ENCODE results near the gene AIP. TPM values are rescaled to one million over a fixed set of nuclear protein-coding genes. Genes with fewer than 3 reads are reported as not detected.

Gene AIP
- total RNA-seq, 1 experiment from 2014 or later = 35.6 TPM

DNA sequence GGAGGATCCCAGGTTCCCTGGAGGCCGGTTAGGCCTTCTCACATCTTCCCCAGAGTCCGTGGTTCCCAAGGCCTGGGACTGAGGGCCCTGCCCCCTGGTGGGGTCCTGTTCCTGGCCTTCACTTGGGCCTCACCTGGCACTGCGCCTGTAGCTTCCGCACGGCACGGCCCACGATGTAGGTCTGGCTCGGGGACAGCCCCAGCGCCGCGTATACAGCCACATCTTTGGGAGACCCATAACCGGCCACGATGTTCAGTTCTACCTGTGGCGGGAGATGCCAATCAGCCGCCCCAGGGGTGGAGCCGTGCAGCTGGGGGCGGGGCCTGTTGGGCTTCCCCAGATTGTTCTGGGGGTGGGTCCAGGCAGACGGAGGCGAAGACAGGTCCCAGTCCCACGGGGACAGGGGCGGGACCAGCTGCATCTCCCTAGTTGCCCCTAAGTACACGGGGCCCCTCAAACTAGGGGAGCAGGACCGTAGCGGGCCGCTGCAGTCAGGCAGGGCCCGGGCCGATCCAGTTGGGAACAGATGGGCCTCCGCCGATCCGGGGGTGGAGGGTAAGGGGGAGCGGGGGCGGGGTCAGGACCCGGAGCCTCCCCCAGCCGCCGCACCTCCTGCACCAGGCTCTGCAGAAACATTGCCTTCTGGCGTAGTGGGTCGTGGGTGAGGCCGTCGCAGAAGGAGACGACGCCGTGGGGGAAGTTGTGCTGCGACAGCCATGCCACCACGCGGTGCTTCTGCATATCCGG, 10.1 kb downstream of the AIP start:
- H3T11ph ChIP-seq (ENCODE audit: low read length) = no peak overlapping the region
- no peaks in the 10 kb centered on the region for H3K4me1 ChIP-seq (ENCODE audit: insufficient read depth, low read length)
- H3K27me3 ChIP-seq (ENCODE audit: insufficient read depth, low read length) = no peaks in the 10 kb centered on the region
- no peaks in the 10 kb centered on the region for H3K79me1 ChIP-seq (ENCODE audit: insufficient read depth, low read depth, low read length, poor library complexity, severe bottlenecking)
- no peak overlapping the region for H2BK12ac ChIP-seq (ENCODE audit: insufficient read length, low read depth, low read length)
- no peaks in the 10 kb centered on the region for H3K27me3 Mint-ChIP-seq (ENCODE audit: low read depth)
- no peak overlapping the region for H4K91ac ChIP-seq (ENCODE audit: insufficient read length, low read depth, low read length)
- no peak overlapping the region for H3K9ac ChIP-seq (ENCODE audit: extremely low read depth, insufficient read length, low read length)
- H2BK15ac ChIP-seq (ENCODE audit: low read depth, low read length) = no peak overlapping the region
- no peak overlapping the region for H2BK5ac ChIP-seq (ENCODE audit: insufficient read length, low read length)
- H3K79me2 ChIP-seq (ENCODE audit: insufficient read depth, low read length) = no peaks in the 10 kb centered on the region
- no peak overlapping the region for H4K5ac ChIP-seq (ENCODE audit: insufficient read length, low read depth, low read length)
- H3K14ac ChIP-seq (ENCODE audit: insufficient read depth, low read length) = no peak overlapping the region
- H3K23me2 ChIP-seq (ENCODE audit: insufficient read length, low read depth, low read length, poor library complexity, severe bottlenecking) = no peaks in the 10 kb centered on the region
- no peaks in the 10 kb centered on the region for H3K4me1 Mint-ChIP-seq
- no peak overlapping the region for H3K4ac ChIP-seq (ENCODE audit: low read depth, low read length)
- H2BK120ac ChIP-seq (ENCODE audit: low read depth, low read length, poor library complexity, severe bottlenecking) = no peak overlapping the region
- H3K27ac Mint-ChIP-seq = peak overlapping the region in 1 of 3 experiments; percentile 62; a peak in 1 of 7 replicates
- H3K23ac ChIP-seq (ENCODE audit: insufficient read length, low read depth, low read length) = no peak overlapping the region
- H2AFZ ChIP-seq (ENCODE audit: low read length) = no peak overlapping the region
- WGBS (ENCODE audit: extremely low coverage, insufficient read length, low lambda C conversion rate) = no CpG with 5 or more reads among the region's 46 CpGs
- H3K18ac ChIP-seq (ENCODE audit: insufficient read length, low read depth, low read length) = no peak overlapping the region
- H2BK20ac ChIP-seq (ENCODE audit: low read depth, low read length, poor library complexity, severe bottlenecking) = no peak overlapping the region
- no peaks in the 10 kb centered on the region for H3K9me3 Mint-ChIP-seq
- TF ChIP-seq, protein P1, sequence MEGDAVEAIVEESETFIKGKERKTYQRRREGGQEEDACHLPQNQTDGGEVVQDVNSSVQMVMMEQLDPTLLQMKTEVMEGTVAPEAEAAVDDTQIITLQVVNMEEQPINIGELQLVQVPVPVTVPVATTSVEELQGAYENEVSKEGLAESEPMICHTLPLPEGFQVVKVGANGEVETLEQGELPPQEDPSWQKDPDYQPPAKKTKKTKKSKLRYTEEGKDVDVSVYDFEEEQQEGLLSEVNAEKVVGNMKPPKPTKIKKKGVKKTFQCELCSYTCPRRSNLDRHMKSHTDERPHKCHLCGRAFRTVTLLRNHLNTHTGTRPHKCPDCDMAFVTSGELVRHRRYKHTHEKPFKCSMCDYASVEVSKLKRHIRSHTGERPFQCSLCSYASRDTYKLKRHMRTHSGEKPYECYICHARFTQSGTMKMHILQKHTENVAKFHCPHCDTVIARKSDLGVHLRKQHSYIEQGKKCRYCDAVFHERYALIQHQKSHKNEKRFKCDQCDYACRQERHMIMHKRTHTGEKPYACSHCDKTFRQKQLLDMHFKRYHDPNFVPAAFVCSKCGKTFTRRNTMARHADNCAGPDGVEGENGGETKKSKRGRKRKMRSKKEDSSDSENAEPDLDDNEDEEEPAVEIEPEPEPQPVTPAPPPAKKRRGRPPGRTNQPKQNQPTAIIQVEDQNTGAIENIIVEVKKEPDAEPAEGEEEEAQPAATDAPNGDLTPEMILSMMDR (conservative IDR thresholded peaks at IDR 0.05) = peak; percentile 19; the same call in 1 of the 3 replicates
- no peak overlapping the region for H3K27ac ChIP-seq (ENCODE audit: insufficient read length, low read depth, low read length)
- H3K4me3 Mint-ChIP-seq = no peak overlapping the region
- H4K8ac ChIP-seq (replicated peaks; ENCODE audit: insufficient read length, low read depth, low read length) = no peak overlapping the region
- no peaks in the 10 kb centered on the region for H3K9me3 ChIP-seq (ENCODE audit: control insufficient read depth, low read depth, low read length)
- no peak overlapping the region for H3K56ac ChIP-seq (ENCODE audit: insufficient read length, low read depth, low read length)
- no peak overlapping the region for H2AK5ac ChIP-seq (ENCODE audit: insufficient read length, low read length)
- H3K4me2 ChIP-seq (ENCODE audit: insufficient read depth, insufficient read length, low read length) = no peak overlapping the region
- H3K36me3 Mint-ChIP-seq (ENCODE audit: insufficient read depth in 1 of 3, low read depth in 3 of 3) = peaks cover 4 to 30% (median 14%) of the 10 kb centered on the region in 3 experiments; a peak in 6 of 7 replicates
- no peaks in the 10 kb centered on the region for H4K20me1 ChIP-seq (ENCODE audit: control insufficient read depth, insufficient read depth, insufficient read length)
- peak; percentile 75 for DNase-seq

Measured in H9 (cell line).